B cell (primary cell): ENCODE measurements around the gene RNF213.

Source experiments
- EZH2 ChIP-seq: IDR thresholded peaks from 2 replicates; pipeline ENCODE4 v1.6.1; 2012; ENCODE audit warnings: borderline replicate concordance, low read depth, mild to moderate bottlenecking, moderate library complexity, low read length; ENCODE audit not compliant: insufficient read depth, poor library complexity, severe bottlenecking
- TF ChIP-seq, protein P1 (sequence below): fragments of 200-600 bp; IDR thresholded peaks from one replicate; pipeline ENCODE4 v1.8.0; 2022; ENCODE audit warnings: antibody characterized with exemption, mild to moderate bottlenecking

GRCh38 chr17:80307994-80308691, 47.5 kb downstream of the RNF213 start:
- no peak for TF ChIP-seq EZH2
- TF ChIP-seq, protein P1, sequence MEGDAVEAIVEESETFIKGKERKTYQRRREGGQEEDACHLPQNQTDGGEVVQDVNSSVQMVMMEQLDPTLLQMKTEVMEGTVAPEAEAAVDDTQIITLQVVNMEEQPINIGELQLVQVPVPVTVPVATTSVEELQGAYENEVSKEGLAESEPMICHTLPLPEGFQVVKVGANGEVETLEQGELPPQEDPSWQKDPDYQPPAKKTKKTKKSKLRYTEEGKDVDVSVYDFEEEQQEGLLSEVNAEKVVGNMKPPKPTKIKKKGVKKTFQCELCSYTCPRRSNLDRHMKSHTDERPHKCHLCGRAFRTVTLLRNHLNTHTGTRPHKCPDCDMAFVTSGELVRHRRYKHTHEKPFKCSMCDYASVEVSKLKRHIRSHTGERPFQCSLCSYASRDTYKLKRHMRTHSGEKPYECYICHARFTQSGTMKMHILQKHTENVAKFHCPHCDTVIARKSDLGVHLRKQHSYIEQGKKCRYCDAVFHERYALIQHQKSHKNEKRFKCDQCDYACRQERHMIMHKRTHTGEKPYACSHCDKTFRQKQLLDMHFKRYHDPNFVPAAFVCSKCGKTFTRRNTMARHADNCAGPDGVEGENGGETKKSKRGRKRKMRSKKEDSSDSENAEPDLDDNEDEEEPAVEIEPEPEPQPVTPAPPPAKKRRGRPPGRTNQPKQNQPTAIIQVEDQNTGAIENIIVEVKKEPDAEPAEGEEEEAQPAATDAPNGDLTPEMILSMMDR, result no peak
